Effector memory CD4-positive, alpha-beta T cell (primary cell): ENCODE results near the gene PKHD1.

Experiments used
- DNase-seq, 3 donors: peaks; one replicate each; pipeline ENCODE4 v3.0.0-alpha.2; 2020
- H3K27ac ChIP-seq: 2 replicates; pipeline ENCODE4 v1.7.0; 2013; ENCODE audit warnings: mild to moderate bottlenecking, low read length, moderate library complexity; ENCODE audit not compliant: insufficient read depth, poor library complexity, severe bottlenecking
- H3K27me3 ChIP-seq: replicated peaks from 2 replicates; pipeline ENCODE4 v1.7.0; 2013; ENCODE audit warnings: mild to moderate bottlenecking, low read length; ENCODE audit not compliant: insufficient read depth, control insufficient read depth, poor library complexity, severe bottlenecking
- H3K36me3 ChIP-seq: 2 replicates; pipeline ENCODE4 v1.7.0; 2013; ENCODE audit warnings: mild to moderate bottlenecking, low read length, moderate library complexity; ENCODE audit not compliant: control insufficient read depth, insufficient read depth
- H3K4me1 ChIP-seq: 2 replicates; pipeline ENCODE4 v1.7.0; 2013; ENCODE audit warnings: low read length, mild to moderate bottlenecking; ENCODE audit not compliant: control insufficient read depth, insufficient read depth, poor library complexity, severe bottlenecking
- H3K4me3 ChIP-seq: 2 replicates; pipeline ENCODE4 v1.7.0; 2013; ENCODE audit warnings: low read length, low read depth, mild to moderate bottlenecking; ENCODE audit not compliant: insufficient read depth, poor library complexity, severe bottlenecking
- H3K9me3 ChIP-seq: 2 replicates; pipeline ENCODE4 v1.7.0; 2013; ENCODE audit warnings: mild to moderate bottlenecking, low read length, moderate library complexity; ENCODE audit not compliant: control insufficient read depth

The PKHD1 gene

GRCh38 chr6:51570168-51570921, 517.1 kb downstream of the PKHD1 start:
- Histone ChIP-seq H3K4me3 (no peak overlapping the region), H3K36me3 (no peaks in the 10 kb centered on the region), H3K27ac (no peak overlapping the region), H3K9me3 (no peaks in the 10 kb centered on the region), H3K4me1 (no peaks in the 10 kb centered on the region), H3K27me3 (no peaks in the 10 kb centered on the region)
- DNase-seq = no peak

- no peaks in the 10 kb centered on the region for H3K36me3 ChIP-seq
Observed at GRCh38 chr6:51569594-51569993, 517.8 kb downstream of the PKHD1 start.

GRCh38 chr6:51568771-51569170, 518.6 kb downstream of the PKHD1 start:
- DNase-seq = no peak
- H3K4me1 ChIP-seq = no peaks in the 10 kb centered on the region
- H3K27ac ChIP-seq = no peak overlapping the region
- no peaks in the 10 kb centered on the region for H3K27me3 ChIP-seq
- H3K36me3 ChIP-seq = no peaks in the 10 kb centered on the region
- H3K4me3 ChIP-seq = no peak overlapping the region
- no peaks in the 10 kb centered on the region for H3K9me3 ChIP-seq

More at GRCh38 chr6:51569594-51569993, 517.8 kb downstream of the PKHD1 start:
- Histone ChIP-seq H3K27ac (no peak overlapping the region), H3K4me3 (no peak overlapping the region), H3K9me3 (no peaks in the 10 kb centered on the region), H3K27me3 (no peaks in the 10 kb centered on the region), H3K4me1 (no peaks in the 10 kb centered on the region)
- no peak for DNase-seq

GRCh38 chr6:51565472-51565871, 521.9 kb downstream of the PKHD1 start:
- Histone ChIP-seq H3K9me3 (no peaks in the 10 kb centered on the region), H3K27ac (no peak overlapping the region), H3K4me1 (no peaks in the 10 kb centered on the region), H3K27me3 (no peaks in the 10 kb centered on the region), H3K4me3 (no peak overlapping the region), H3K36me3 (no peaks in the 10 kb centered on the region)
- DNase-seq = no peak
